ENCODE measurements around the gene COG3. TPM values are rescaled to one million over a fixed set of nuclear protein-coding genes. Genes with fewer than 3 reads are reported as not detected.

COG3 gene
- total RNA-seq, 2 donors from 2014 or later, result 37.7 to 76.0 TPM

DNA sequence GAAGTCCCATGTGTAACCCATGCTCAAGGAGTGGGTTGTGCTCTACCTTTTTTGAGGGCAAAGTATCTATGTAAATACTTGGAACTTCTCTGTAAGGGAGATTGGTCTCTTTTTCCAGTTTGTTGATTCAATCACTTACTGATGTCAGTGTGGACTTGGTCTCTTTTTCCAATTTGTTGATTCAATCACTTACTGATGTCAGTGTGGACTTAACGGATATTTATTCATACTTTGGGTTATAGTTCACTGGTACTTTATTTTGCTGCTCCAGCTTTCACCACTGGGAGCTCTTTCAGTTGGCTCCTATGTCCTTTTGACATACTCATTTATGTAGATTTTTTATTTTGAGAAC lies 36.4 kb downstream of the COG3 start:
- WGBS, result 93% methylated on average over 1 of the region's 1 CpG
- intact Hi-C loops (cut with DNase I), result no loop called here

DNA sequence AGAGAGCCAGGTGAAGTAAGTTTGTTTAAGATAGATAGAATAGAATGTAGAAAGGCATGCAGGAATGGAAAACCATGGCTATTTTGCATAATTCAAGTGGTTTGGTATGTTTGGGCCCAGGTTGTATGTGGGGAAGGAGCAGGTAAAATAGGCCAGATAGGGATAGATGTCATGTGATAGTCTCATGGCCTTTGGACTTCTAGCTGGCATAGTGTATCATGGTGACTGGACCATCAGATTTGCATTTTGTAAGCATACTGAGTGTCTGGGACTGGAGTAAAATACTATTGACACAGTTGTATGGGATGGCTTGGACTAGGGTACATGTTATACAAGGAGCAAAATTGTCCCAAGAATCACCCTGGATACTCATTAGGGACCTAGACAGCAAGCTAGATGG lies 38.9 kb downstream of the COG3 start:
- Histone ChIP-seq H3K27ac (no peak overlapping the region), H3K4me1 (replicated peaks) (peaks cover 4% of the 10 kb centered on the region), H3K36me3 (peaks cover 0 to 24% of the 10 kb centered on the region in 2 donors), H3K27me3 (replicated peaks; ENCODE audit: insufficient read depth) (no peaks in the 10 kb centered on the region), H3K4me3 (no peak overlapping the region), H3K9me3 (no peaks in the 10 kb centered on the region)
- no peak for DNase-seq (ENCODE audit: low spot score)
- TF ChIP-seq, protein P1, sequence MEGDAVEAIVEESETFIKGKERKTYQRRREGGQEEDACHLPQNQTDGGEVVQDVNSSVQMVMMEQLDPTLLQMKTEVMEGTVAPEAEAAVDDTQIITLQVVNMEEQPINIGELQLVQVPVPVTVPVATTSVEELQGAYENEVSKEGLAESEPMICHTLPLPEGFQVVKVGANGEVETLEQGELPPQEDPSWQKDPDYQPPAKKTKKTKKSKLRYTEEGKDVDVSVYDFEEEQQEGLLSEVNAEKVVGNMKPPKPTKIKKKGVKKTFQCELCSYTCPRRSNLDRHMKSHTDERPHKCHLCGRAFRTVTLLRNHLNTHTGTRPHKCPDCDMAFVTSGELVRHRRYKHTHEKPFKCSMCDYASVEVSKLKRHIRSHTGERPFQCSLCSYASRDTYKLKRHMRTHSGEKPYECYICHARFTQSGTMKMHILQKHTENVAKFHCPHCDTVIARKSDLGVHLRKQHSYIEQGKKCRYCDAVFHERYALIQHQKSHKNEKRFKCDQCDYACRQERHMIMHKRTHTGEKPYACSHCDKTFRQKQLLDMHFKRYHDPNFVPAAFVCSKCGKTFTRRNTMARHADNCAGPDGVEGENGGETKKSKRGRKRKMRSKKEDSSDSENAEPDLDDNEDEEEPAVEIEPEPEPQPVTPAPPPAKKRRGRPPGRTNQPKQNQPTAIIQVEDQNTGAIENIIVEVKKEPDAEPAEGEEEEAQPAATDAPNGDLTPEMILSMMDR (IDR thresholded peaks at IDR 0.05), result no peak
- TF ChIP-seq POLR2A (IDR thresholded peaks at IDR 0.05), result no peak
- no peak for TF ChIP-seq POLR2AphosphoS5 (IDR thresholded peaks at IDR 0.05)
- intact Hi-C loops (cut with DNase I), result no loop called here

More for the DNA sequence above, 36.4 kb downstream of the COG3 start:
- no peaks in the 10 kb centered on the region for H3K27me3 ChIP-seq (replicated peaks; ENCODE audit: insufficient read depth)
- no peak for DNase-seq (ENCODE audit: low spot score)
- peaks cover 0 to 19% of the 10 kb centered on the region in 2 donors for H3K36me3 ChIP-seq
- no peaks in the 10 kb centered on the region for H3K9me3 ChIP-seq
- peaks cover 4% of the 10 kb centered on the region for H3K4me1 ChIP-seq (replicated peaks)
- no peak overlapping the region for H3K4me3 ChIP-seq
- no peak overlapping the region for H3K27ac ChIP-seq
- TF ChIP-seq, protein P1 (IDR thresholded peaks at IDR 0.05), result no peak
- TF ChIP-seq POLR2AphosphoS5 (IDR thresholded peaks at IDR 0.05) (no peak), POLR2A (IDR thresholded peaks at IDR 0.05) (no peak)

DNA sequence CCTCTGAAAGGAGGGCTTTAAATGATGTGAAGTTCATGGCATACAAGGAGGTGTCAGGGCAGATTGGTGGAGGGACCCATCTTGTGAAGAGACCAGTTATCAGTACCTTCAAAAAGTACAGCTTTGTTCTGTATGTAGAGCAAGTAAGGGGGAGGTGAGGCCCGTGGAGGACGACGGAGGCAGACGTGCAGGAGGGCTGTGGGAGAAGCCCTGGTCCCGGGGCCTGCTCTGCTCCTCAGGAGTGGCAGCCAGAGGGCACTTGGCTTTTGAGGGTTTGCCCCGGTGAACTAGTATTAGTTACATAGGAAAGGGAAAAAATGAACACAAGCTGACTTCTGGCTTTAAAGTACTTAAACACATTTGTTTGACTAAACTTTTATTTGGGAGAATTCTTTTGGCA lies 42.1 kb downstream of the COG3 start:
- Histone ChIP-seq H3K27me3 (replicated peaks; ENCODE audit: insufficient read depth) (no peaks in the 10 kb centered on the region), H3K4me1 (replicated peaks) (no peaks in the 10 kb centered on the region), H3K9me3 (no peaks in the 10 kb centered on the region), H3K27ac (no peak overlapping the region), H3K4me3 (no peak overlapping the region), H3K36me3 (peaks cover 2 to 24% of the 10 kb centered on the region in 2 donors)
- WGBS, result 76% methylated on average over 6 of the region's 6 CpGs
- no peak for DNase-seq (ENCODE audit: low spot score)
- intact Hi-C loops (cut with DNase I), result no loop called here
- no peak for TF ChIP-seq POLR2AphosphoS5 (IDR thresholded peaks at IDR 0.05)
- TF ChIP-seq POLR2A (IDR thresholded peaks at IDR 0.05), result no peak
- TF ChIP-seq, protein P1 (IDR thresholded peaks at IDR 0.05), result no peak

DNA sequence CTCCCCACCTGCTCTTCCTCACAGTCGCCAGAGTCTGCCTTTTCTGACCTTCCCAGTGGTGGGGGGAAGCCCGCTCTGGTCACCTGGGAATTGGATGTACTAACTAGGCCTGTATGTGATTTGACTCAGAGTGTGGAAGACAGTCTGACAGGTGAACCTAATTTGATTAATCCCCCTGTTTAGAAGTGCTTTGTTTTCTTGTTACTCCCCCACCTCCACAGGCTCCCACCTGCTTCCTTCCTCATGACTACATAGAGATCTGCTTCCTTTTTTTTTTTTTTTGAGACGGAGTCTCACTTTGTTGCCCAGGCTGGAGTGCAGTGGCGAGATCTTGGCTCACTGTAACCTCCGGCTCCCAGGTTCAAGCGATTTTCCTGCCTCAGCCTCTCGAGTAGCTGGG lies 44.0 kb downstream of the COG3 start:
- TF ChIP-seq POLR2AphosphoS5 (IDR thresholded peaks at IDR 0.05) (no peak), POLR2A (IDR thresholded peaks at IDR 0.05) (no peak)
- TF ChIP-seq, protein P1 (IDR thresholded peaks at IDR 0.05), result no peak
- peaks cover 6 to 18% of the 10 kb centered on the region in 2 donors for H3K36me3 ChIP-seq
- 85% methylated on average over 7 of the region's 7 CpGs for WGBS
- H3K4me1 ChIP-seq (replicated peaks), result no peaks in the 10 kb centered on the region
- intact Hi-C loops (cut with DNase I), result no loop called here
- H3K27ac ChIP-seq, result no peak overlapping the region
- no peak for DNase-seq (ENCODE audit: low spot score)
- H3K27me3 ChIP-seq (replicated peaks; ENCODE audit: insufficient read depth), result no peaks in the 10 kb centered on the region
- H3K4me3 ChIP-seq, result no peak overlapping the region
- H3K9me3 ChIP-seq, result no peaks in the 10 kb centered on the region

DNA sequence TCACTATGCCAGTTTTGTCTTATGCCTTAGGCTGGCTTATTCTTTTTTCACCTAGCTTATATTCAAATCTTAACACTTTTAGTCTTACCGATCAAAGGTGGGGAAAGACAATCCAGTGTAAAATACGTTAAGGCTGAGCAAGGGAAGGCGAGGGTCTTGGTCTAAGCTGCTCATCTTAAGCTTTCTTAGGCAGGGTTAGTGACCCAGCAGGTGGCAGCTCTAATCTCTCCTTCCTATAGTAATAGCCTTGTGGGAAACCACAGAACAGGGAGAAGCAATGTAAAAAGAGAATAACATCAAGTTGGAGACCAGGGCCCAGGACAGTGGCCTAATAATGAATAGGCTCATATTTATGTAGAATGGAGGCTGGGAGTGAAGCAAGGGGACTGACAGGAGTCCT lies 45.9 kb downstream of the COG3 start:
- H3K4me3 ChIP-seq, result no peak overlapping the region
- no peaks in the 10 kb centered on the region for H3K4me1 ChIP-seq (replicated peaks)
- H3K27me3 ChIP-seq (replicated peaks; ENCODE audit: insufficient read depth), result no peaks in the 10 kb centered on the region
- 92% methylated on average over 3 of the region's 3 CpGs for WGBS
- no peak overlapping the region for H3K27ac ChIP-seq
- TF ChIP-seq POLR2A (IDR thresholded peaks at IDR 0.05), result no peak
- no peak for TF ChIP-seq POLR2AphosphoS5 (IDR thresholded peaks at IDR 0.05)
- TF ChIP-seq, protein P1 (IDR thresholded peaks at IDR 0.05), result no peak
- peaks cover 6 to 10% of the 10 kb centered on the region in 2 donors for H3K36me3 ChIP-seq
- DNase-seq (ENCODE audit: low spot score), result no peak
- intact Hi-C loops (cut with DNase I), result loop anchor here (2.0 kb wide), 1 partner anchor 650 kb away; no protein-coding TSS in a partner anchor
- H3K9me3 ChIP-seq, result no peaks in the 10 kb centered on the region
